Activated CD8-positive, alpha-beta T cell treated with anti-CD3 and anti-CD28 coated beads for 36 hours (primary cell): ENCODE data around the gene GRK6. TPM values are rescaled to one million over a fixed set of nuclear protein-coding genes. Genes with fewer than 3 reads are reported as not detected.

Experiments used
- ATAC-seq: fragments of 200-7000 bp; cut with Tn5 transposase; one replicate; pipeline ENCODE4 v1.10.0; 2021; ENCODE audit warnings: mild to moderate bottlenecking, moderate library complexity
- CTCF ChIA-PET: fragments of 350-600 bp; sonication (Branson Sonifier 250); formaldehyde crosslinking; loops from one replicate; lab custom pipeline; 2021; ENCODE audit warnings: antibody characterized with exemption; lab: Charles Lee
- POLR2A ChIA-PET: fragments of 350-600 bp; sonication (Branson Sonifier 250); formaldehyde crosslinking; loops from one replicate; lab custom pipeline; 2021; ENCODE audit warnings: antibody characterized with exemption; lab: Charles Lee
- DNase-seq: peaks from one replicate; pipeline ENCODE4 v3.0.0-alpha.2; 2020
- H3K27ac Mint-ChIP-seq: one replicate; pipeline ENCODE4 v1.8.0; 2021; ENCODE audit warnings: mild to moderate bottlenecking, mixed read lengths
- H3K27me3 Mint-ChIP-seq: one replicate; pipeline ENCODE4 v1.8.0; 2021; ENCODE audit warnings: mixed read lengths
- H3K36me3 Mint-ChIP-seq: one replicate; pipeline ENCODE4 v1.8.0; 2021; ENCODE audit warnings: low read depth, mixed read lengths
- H3K4me1 Mint-ChIP-seq: one replicate; pipeline ENCODE4 v1.8.0; 2021; ENCODE audit warnings: low read depth, mixed read lengths
- H3K4me3 Mint-ChIP-seq: one replicate; pipeline ENCODE4 v1.8.0; 2021; ENCODE audit warnings: mild to moderate bottlenecking, moderate library complexity, mixed read lengths
- H3K9me3 Mint-ChIP-seq: one replicate; pipeline ENCODE4 v1.8.0; 2021; ENCODE audit warnings: mixed read lengths
- intact Hi-C: fragments of 100-400 bp; cut with micrococcal nuclease; formaldehyde crosslinking; loops from one replicate; pipeline ENCODE4 v1.10.0; 2022
- total RNA-seq, 2 experiments: library from RNA; stranded (reverse); gene quantifications; one replicate each; pipeline ENCODE4 v1.2.3, GENCODE V29; 2021
- TF ChIP-seq, protein P1 (sequence below): fragments of 200-600 bp; IDR thresholded peaks from one replicate; pipeline ENCODE4 v1.8.0; 2022; ENCODE audit warnings: antibody characterized with exemption, mild to moderate bottlenecking

The GRK6 gene
- total RNA-seq, 2 experiments from 2014 or later, result 133 to 137 TPM

DNA sequence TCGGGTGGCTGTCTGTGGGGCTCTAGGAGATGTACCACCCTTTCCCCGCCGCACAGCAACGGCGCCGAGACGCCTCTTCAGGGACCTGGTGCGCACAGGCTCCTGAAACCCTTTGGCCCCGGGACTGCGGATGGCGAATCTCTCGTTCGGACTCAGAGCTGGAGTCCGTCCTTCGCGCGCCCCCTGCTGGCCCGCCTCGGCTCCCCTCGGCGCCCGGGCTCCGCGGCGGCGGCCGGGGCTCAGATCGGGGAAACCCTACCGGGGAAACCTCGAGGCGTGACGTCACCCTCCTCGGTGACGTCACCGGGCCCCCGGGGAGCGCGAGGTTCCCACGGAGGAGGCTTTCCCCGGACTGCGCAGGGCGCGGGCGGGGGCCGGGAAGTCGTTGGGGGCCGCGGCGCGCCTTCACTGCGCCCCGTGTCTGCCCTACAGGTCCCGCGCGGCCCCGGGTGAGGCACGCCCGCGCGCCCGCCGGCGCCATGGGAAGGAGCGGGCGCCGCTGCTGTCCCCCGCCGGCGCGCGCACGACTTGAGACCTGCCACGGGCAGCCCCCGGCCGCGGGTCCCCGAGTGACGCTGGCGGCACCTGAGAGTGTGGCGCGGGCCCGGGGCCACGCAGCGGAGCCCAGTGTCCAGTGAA lies 28.0 kb downstream of the GRK6 start:
- intact Hi-C loops, result loop anchor here (2.0 to 5.0 kb wide), 3 partner anchors 43 to 137 kb away; partner anchors contain the start of gene PDLIM7

DNA sequence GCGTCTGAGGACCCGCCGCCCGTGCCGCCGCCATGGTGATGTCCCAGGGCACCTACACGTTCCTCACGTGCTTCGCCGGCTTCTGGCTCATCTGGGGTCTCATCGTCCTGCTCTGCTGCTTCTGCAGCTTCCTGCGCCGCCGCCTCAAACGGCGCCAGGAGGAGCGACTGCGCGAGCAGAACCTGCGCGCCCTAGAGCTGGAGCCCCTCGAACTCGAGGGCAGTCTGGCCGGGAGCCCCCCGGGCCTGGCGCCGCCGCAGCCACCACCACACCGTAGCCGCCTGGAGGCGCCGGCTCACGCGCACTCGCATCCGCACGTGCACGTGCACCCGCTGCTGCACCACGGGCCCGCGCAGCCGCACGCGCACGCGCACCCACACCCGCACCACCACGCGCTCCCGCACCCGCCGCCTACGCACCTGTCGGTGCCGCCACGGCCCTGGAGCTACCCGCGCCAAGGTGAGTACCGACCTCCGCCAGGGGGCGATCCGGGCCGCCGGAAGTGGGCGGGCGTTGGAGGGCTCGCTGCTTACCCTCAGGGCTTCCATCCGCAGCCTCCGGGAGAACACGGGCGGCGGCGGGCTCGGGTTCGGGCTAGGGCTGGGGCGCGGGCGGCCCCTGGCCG lies 28.7 kb downstream of the GRK6 start:
- Mint-ChIP-seq H3K4me3 (peak overlapping the region; percentile 83), H3K27me3 (no peaks in the 10 kb centered on the region), H3K4me1 (peaks cover 27% of the 10 kb centered on the region), H3K9me3 (no peaks in the 10 kb centered on the region), H3K36me3 (peaks cover 12% of the 10 kb centered on the region), H3K27ac (peak overlapping the region; percentile 92)
- intact Hi-C loops, result loop anchor here (2.0 to 5.0 kb wide), 2 partner anchors 42 to 52 kb away; partner anchors contain the start of gene PDLIM7
- ChIA-PET CTCF (interaction anchor here (0.7 to 17.9 kb wide), 38 partner anchors 9 to 344 kb away, joined by 3 to 415 read pairs (median 6); partner anchors contain the start of genes F12, GRK6, LMAN2 and MXD3), POLR2A (interaction anchor here (0.6 to 22.1 kb wide), 19 partner anchors 11 to 143 kb away, joined by 3 to 606 read pairs (median 6); partner anchors contain the start of genes DBN1, GRK6, PDLIM7 and PFN3)
- ATAC-seq (peak; percentile 55), DNase-seq (peak; percentile 95)
- TF ChIP-seq, protein P1, sequence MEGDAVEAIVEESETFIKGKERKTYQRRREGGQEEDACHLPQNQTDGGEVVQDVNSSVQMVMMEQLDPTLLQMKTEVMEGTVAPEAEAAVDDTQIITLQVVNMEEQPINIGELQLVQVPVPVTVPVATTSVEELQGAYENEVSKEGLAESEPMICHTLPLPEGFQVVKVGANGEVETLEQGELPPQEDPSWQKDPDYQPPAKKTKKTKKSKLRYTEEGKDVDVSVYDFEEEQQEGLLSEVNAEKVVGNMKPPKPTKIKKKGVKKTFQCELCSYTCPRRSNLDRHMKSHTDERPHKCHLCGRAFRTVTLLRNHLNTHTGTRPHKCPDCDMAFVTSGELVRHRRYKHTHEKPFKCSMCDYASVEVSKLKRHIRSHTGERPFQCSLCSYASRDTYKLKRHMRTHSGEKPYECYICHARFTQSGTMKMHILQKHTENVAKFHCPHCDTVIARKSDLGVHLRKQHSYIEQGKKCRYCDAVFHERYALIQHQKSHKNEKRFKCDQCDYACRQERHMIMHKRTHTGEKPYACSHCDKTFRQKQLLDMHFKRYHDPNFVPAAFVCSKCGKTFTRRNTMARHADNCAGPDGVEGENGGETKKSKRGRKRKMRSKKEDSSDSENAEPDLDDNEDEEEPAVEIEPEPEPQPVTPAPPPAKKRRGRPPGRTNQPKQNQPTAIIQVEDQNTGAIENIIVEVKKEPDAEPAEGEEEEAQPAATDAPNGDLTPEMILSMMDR, result peak; percentile 93

More for the DNA sequence above, 28.0 kb downstream of the GRK6 start:
- Mint-ChIP-seq H3K27me3 (no peaks in the 10 kb centered on the region), H3K36me3 (peaks cover 10% of the 10 kb centered on the region), H3K4me1 (peaks cover 27% of the 10 kb centered on the region), H3K9me3 (no peaks in the 10 kb centered on the region), H3K4me3 (peak overlapping the region; percentile 83), H3K27ac (peak overlapping the region; percentile 80)
- TF ChIP-seq, protein P1, result peak; percentile 79
- CTCF ChIA-PET, result interaction anchor here (0.7 to 17.9 kb wide), 32 partner anchors 9 to 340 kb away, joined by 3 to 415 read pairs (median 7); partner anchors contain the start of genes F12, GRK6, LMAN2 and MXD3
- POLR2A ChIA-PET, result interaction anchor here (1.0 to 22.1 kb wide), 18 partner anchors 11 to 153 kb away, joined by 3 to 606 read pairs (median 7); partner anchors contain the start of genes DBN1, GRK6, PFN3 and PRR7
- peak; percentile 41 for ATAC-seq
- peak; percentile 94 for DNase-seq

DNA sequence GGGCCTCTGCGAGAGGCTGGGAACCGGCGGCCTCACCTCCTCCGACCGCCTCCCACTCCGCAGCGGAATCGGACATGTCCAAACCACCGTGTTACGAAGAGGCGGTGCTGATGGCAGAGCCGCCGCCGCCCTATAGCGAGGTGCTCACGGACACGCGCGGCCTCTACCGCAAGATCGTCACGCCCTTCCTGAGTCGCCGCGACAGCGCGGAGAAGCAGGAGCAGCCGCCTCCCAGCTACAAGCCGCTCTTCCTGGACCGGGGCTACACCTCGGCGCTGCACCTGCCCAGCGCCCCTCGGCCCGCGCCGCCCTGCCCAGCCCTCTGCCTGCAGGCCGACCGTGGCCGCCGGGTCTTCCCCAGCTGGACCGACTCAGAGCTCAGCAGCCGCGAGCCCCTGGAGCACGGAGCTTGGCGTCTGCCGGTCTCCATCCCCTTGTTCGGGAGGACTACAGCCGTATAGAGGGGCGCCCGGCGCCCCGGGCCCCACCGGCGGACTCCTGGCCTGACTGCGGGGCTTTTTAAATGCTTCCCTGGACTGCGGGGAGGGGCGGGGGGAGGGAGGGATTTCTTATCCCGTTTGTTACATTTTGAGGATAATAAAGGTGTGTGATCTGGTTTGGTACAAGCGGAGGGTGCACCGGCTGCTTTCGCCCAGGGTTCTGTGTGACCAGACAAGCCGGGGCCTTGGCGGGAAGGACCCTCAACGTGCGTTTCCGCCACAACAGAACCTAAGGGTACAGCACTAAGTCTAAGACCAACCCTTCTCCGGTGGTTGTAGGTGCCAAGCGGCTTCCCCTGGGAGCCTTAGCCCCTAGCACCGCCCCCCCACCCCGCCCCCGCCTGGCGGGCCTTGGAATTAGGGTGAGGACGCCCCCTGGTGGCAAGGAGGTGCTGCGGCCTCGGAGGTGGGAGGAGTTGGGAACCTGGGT lies 29.4 kb downstream of the GRK6 start:
- ChIA-PET CTCF (interaction anchor here (0.7 to 17.9 kb wide), 36 partner anchors 8 to 345 kb away, joined by 3 to 415 read pairs (median 8); partner anchors contain the start of genes F12, GRK6, LMAN2 and MXD3), POLR2A (interaction anchor here (0.6 to 22.1 kb wide), 19 partner anchors 12 to 143 kb away, joined by 3 to 606 read pairs (median 6); partner anchors contain the start of genes DBN1, GRK6, PDLIM7 and PFN3)
- Mint-ChIP-seq H3K4me3 (peak overlapping the region; percentile 83), H3K36me3 (peaks cover 12% of the 10 kb centered on the region), H3K4me1 (peaks cover 27% of the 10 kb centered on the region), H3K27me3 (no peaks in the 10 kb centered on the region), H3K27ac (peak overlapping the region; percentile 92), H3K9me3 (no peaks in the 10 kb centered on the region)
- peak; percentile 99 for DNase-seq
- TF ChIP-seq, protein P1, result peak; percentile 82
- ATAC-seq, result peak; percentile 33
- intact Hi-C loops, result loop anchor here (2.0 to 5.0 kb wide), 2 partner anchors 41 to 53 kb away; partner anchors contain the start of gene PDLIM7

DNA sequence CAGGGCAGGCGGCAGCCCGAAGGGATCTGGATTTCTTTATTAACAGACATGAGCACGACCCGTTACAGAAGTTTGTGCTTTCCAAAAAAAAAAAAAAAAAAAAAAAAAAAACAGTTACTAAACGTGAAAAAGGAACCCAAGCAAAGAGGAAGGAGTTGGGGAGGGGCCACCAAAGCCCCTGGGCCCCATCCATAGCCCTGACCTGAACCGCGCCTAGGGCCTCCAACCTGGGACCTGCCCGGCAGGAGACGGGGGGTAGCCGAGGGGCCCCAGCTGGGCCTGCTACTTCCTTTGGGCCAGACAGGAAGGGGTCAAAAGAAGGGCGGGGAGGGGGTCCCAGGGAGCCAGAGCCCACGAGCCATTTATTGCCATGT lies 30.1 kb downstream of the GRK6 start:
- ChIA-PET POLR2A (interaction anchor here (0.7 to 22.1 kb wide), 7 partner anchors 13 to 67 kb away, joined by 3 to 294 read pairs (median 6); partner anchors contain the start of genes DBN1 and PRR7), CTCF (interaction anchor here (0.9 to 6.8 kb wide), 26 partner anchors 8 to 151 kb away, joined by 3 to 102 read pairs (median 6); partner anchors contain the start of genes LMAN2, MXD3, PDLIM7 and PRR7)
- TF ChIP-seq, protein P1, result peak; percentile 12
- no peaks in the 10 kb centered on the region for H3K9me3 Mint-ChIP-seq
- ATAC-seq (no peak), DNase-seq (no peak)
- intact Hi-C loops, result loop anchor here (5.0 kb wide), 1 partner anchor 41 kb away; the partner anchor contains the start of gene PDLIM7
- H3K4me3 Mint-ChIP-seq, result peak overlapping the region; percentile 83
- no peaks in the 10 kb centered on the region for H3K27me3 Mint-ChIP-seq
- H3K36me3 Mint-ChIP-seq, result peaks cover 16% of the 10 kb centered on the region
- H3K4me1 Mint-ChIP-seq, result peaks cover 29% of the 10 kb centered on the region
- peak overlapping the region; percentile 92 for H3K27ac Mint-ChIP-seq
